ENCODE data around the gene HFE. TPM values are rescaled to one million over a fixed set of nuclear protein-coding genes. Genes with fewer than 3 reads are reported as not detected.

Gene HFE
- total and polyA plus RNA-seq, 2 of the 13 experiments (the other 11 are each of a cell fraction or from before 2014, with no cell fraction given): 3.7 to 6.3 TPM

- TF ChIP-seq, protein P1, sequence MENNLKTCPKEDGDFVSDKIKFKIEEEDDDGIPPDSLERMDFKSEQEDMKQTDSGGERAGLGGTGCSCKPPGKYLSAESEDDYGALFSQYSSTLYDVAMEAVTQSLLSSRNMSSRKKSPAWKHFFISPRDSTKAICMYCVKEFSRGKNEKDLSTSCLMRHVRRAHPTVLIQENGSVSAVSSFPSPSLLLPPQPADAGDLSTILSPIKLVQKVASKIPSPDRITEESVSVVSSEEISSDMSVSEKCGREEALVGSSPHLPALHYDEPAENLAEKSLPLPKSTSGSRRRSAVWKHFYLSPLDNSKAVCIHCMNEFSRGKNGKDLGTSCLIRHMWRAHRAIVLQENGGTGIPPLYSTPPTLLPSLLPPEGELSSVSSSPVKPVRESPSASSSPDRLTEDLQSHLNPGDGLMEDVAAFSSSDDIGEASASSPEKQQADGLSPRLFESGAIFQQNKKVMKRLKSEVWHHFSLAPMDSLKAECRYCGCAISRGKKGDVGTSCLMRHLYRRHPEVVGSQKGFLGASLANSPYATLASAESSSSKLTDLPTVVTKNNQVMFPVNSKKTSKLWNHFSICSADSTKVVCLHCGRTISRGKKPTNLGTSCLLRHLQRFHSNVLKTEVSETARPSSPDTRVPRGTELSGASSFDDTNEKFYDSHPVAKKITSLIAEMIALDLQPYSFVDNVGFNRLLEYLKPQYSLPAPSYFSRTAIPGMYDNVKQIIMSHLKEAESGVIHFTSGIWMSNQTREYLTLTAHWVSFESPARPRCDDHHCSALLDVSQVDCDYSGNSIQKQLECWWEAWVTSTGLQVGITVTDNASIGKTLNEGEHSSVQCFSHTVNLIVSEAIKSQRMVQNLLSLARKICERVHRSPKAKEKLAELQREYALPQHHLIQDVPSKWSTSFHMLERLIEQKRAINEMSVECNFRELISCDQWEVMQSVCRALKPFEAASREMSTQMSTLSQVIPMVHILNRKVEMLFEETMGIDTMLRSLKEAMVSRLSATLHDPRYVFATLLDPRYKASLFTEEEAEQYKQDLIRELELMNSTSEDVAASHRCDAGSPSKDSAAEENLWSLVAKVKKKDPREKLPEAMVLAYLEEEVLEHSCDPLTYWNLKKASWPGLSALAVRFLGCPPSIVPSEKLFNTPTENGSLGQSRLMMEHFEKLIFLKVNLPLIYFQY (CRISPR knock-in tag; IDR thresholded peaks at IDR 0.05; ENCODE audit: borderline replicate concordance): 0 out of 2 replicates have a peak, but pooled peaks have one; percentile 39
- no peak for TF ChIP-seq GPN1 (CRISPR knock-in tag; IDR thresholded peaks at IDR 0.05; ENCODE audit: borderline replicate concordance)
- no peak for TF ChIP-seq PRPF4 (IDR thresholded peaks at IDR 0.05; ENCODE audit: low read depth, low read length, poor library complexity, severe bottlenecking)
- no peak for TF ChIP-seq AKAP8 (CRISPR knock-in tag; IDR thresholded peaks at IDR 0.05)
- TF ChIP-seq ZNF496 (CRISPR knock-in tag; IDR thresholded peaks at IDR 0.05; ENCODE audit: insufficient replicate concordance): no peak
- no peak for TF ChIP-seq ZBTB2 (CRISPR knock-in tag; IDR thresholded peaks at IDR 0.05; ENCODE audit: low read depth)
- TF ChIP-seq ZNF224 (CRISPR knock-in tag; IDR thresholded peaks at IDR 0.05): no peak
- peak; percentile 40; the same call in 1 of the 2 replicates for TF ChIP-seq MED1 (CRISPR knock-in tag; IDR thresholded peaks at IDR 0.05)
- peak; percentile 94 for TF ChIP-seq STAG1 (CRISPR knock-in tag; IDR thresholded peaks at IDR 0.05)
- TF ChIP-seq, protein P2, sequence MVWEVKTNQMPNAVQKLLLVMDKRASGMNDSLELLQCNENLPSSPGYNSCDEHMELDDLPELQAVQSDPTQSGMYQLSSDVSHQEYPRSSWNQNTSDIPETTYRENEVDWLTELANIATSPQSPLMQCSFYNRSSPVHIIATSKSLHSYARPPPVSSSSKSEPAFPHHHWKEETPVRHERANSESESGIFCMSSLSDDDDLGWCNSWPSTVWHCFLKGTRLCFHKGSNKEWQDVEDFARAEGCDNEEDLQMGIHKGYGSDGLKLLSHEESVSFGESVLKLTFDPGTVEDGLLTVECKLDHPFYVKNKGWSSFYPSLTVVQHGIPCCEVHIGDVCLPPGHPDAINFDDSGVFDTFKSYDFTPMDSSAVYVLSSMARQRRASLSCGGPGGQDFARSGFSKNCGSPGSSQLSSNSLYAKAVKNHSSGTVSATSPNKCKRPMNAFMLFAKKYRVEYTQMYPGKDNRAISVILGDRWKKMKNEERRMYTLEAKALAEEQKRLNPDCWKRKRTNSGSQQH (CRISPR knock-in tag; IDR thresholded peaks at IDR 0.05; ENCODE audit: low read depth): 0 out of 2 replicates have a peak, but pooled peaks have one; percentile 54
- TF ChIP-seq ZNF878 (CRISPR knock-in tag; IDR thresholded peaks at IDR 0.05): peak; percentile 31; the same call in 1 of the 2 replicates
- TF ChIP-seq SRSF1 (optimal IDR thresholded peaks at IDR 0.05; ENCODE audit: low read depth, low read length): no peak
- TF ChIP-seq POLR2A (IDR thresholded peaks at IDR 0.05; ENCODE audit: insufficient read depth in 1 of 2, low read depth in 2 of 2, low read length in 2 of 2): no peak
- TF ChIP-seq ASH2L (IDR thresholded peaks at IDR 0.05; ENCODE audit: insufficient read length, low read depth, low read length): peak; percentile 53
- TF ChIP-seq TBL1XR1 (IDR thresholded peaks at IDR 0.05; ENCODE audit: borderline replicate concordance, low read length, partially characterized antibody): peak; percentile 17
- TF ChIP-seq GPBP1L1 (CRISPR knock-in tag; IDR thresholded peaks at IDR 0.05): no peak
- TF ChIP-seq, protein P3, sequence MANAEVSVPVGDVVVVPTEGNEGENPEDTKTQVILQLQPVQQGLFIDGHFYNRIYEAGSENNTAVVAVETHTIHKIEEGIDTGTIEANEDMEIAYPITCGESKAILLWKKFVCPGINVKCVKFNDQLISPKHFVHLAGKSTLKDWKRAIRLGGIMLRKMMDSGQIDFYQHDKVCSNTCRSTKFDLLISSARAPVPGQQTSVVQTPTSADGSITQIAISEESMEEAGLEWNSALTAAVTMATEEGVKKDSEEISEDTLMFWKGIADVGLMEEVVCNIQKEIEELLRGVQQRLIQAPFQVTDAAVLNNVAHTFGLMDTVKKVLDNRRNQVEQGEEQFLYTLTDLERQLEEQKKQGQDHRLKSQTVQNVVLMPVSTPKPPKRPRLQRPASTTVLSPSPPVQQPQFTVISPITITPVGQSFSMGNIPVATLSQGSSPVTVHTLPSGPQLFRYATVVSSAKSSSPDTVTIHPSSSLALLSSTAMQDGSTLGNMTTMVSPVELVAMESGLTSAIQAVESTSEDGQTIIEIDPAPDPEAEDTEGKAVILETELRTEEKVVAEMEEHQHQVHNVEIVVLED (CRISPR knock-in tag; IDR thresholded peaks at IDR 0.05; ENCODE audit: borderline replicate concordance): no peak
- no peak for TF ChIP-seq SMAD9 (CRISPR knock-in tag; IDR thresholded peaks at IDR 0.05)
- no peak for TF ChIP-seq ZNF432 (CRISPR knock-in tag; IDR thresholded peaks at IDR 0.05; ENCODE audit: borderline replicate concordance)
- no peak for TF ChIP-seq GTF3A (CRISPR knock-in tag; conservative IDR thresholded peaks at IDR 0.05)
- peak; percentile 80 for TF ChIP-seq FOSL2 (CRISPR knock-in tag; IDR thresholded peaks at IDR 0.05)
These were observed 21.3 kb upstream of the HFE start (continued) for GRCh38 chr6:26065952-26066380.
